RWPE1 (cell line): ENCODE measurements around the gene PIK3R6.
"Not testable (repeated sequence)": the region's sequence is repeated elsewhere in the genome, so short reads cannot be mapped to it uniquely, and the experiment has no call there.

ENCODE experiments used
- CTCF ChIA-PET: fragments of 350-600 bp; sonication (Branson Sonifier 250); formaldehyde crosslinking; extraction: SDS; loops from one replicate; lab custom pipeline; 2021; lab: Yijun Ruan, JAX
- POLR2A ChIA-PET: fragments of 400-600 bp; formaldehyde crosslinking; extraction: SDS; loops from one replicate; lab custom pipeline; 2020; ENCODE audit warnings: antibody characterized with exemption; ENCODE audit not compliant: low non-redundant PET; lab: Yijun Ruan, JAX
- DNase-seq: peaks from one replicate; pipeline ENCODE4 v3.0.0; 2012; ENCODE audit warnings: low spot score
- H3K27ac ChIP-seq: fragments of 450-650 bp; 2 replicates; pipeline ENCODE4 v1.5.1; 2017
- CTCF ChIP-seq: fragments of 450-650 bp; conservative IDR thresholded peaks from 2 replicates; pipeline ENCODE4 v1.5.1; 2017; ENCODE audit warnings: low read depth, mild to moderate bottlenecking

Gene PIK3R6

DNA sequence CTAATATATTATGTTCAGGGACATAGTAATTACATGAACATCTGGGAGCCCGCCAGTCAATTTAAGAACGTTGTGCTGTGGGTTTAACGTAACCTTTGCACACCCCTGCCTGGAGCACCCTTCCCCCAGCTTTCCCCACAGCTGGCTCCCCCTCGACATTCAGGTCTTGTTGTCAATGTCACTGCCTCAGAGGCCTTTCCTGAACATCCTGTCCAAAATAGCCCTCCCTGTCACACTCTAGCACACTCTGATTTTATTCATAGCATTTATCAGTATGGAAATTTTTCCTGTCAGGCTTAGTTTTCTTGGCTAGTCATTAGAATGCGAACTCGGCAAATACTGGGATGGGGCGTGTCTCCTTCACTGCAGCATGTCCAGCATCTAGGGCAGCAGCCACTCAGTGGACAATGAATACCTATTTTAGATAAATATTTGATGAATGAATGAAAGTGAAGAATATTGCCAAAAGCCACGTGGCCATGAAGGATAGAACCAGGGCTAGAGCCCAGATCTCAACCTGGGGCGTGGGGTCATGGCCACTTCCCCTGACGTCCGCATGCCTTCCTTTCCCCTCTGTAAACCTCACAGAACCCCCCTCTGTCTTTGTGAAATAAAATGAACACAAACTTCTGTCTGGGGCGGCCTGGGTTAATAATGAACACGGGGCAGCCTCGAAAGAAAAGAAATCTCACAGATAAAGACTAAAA, 10.5 kb downstream of the PIK3R6 start:
- no peak for DNase-seq
- CTCF ChIA-PET = no interaction called here
- POLR2A ChIA-PET = no interaction called here
- no peak for TF ChIP-seq CTCF
- H3K27ac ChIP-seq = no peak overlapping the region

- DNase-seq, POLR2A ChIA-PET, H3K27ac ChIP-seq: not testable (repeated sequence)
- CTCF ChIA-PET = interaction anchor here (0.7 kb wide), 1 partner anchor 580 kb away, joined by 3 read pairs; no protein-coding TSS in a partner anchor
These were observed 11.3 kb downstream of the PIK3R6 start for GRCh38 chr17:8856205-8856603.

DNA sequence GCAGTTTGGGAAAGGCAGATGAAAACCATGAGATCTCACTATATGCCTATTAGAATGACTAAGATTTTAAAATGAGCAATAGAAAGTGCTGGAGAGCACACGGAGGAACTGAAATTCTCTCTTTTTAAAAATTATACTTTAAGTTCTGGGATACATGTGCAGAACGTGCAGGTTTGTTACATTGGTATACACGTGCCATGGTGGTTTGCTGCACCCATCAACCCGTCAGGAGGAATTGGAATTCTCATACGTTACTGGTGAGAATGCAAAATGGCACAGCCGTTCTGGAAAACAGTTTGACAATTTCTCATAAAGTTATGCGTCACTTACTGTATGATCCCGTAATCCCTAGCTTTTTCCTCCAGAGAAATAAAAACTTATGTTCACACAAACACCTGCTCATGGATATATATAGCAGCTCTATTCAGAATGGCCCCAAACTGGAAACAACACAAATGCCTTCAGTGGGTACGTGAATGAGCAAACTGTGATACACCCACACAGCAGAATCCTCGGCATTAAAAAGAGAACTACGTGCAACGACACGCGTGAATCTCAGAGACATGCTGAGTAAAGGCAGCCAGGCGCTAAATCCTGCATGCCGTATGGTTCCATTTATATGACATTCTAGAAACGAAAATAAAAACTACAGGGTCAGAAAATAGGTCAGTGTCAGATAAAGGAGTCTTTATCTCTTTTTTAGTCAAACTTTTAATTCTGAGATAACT, 11.8 kb downstream of the PIK3R6 start:
- DNase-seq = no peak
- no peak for TF ChIP-seq CTCF
- ChIA-PET CTCF (interaction anchor here (0.7 kb wide), 1 partner anchor 581 kb away, joined by 3 read pairs; no protein-coding TSS in a partner anchor), POLR2A (no interaction called here)
- H3K27ac ChIP-seq = no peak overlapping the region

DNA sequence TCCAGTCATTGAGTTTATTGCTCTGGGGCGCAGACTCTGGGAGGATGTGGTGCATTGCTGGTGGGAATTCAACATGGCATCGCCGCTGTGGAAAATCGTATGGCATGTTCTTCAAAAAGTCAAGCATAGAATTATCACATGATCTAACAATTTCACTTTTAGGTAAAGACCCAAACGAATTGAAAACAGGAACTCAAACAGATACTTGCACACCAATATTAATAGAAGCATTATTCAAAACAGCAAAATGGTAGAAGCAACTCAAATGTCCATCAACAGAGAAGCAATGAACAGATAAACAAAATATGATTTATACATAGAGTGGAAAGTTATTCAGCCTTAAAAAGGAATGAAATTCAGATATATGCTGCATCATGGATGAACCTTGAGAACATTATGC, 15.9 kb downstream of the PIK3R6 start:
- ChIA-PET POLR2A (no interaction called here), CTCF (no interaction called here)
- H3K27ac ChIP-seq = no peak overlapping the region
- no peak for TF ChIP-seq CTCF
- no peak for DNase-seq

GRCh38 chr17:8849311-8850041, 18.0 kb downstream of the PIK3R6 start:
- CTCF ChIA-PET = interaction anchor here (0.5 kb wide), 1 partner anchor 17 kb away, joined by 3 read pairs; no protein-coding TSS in a partner anchor
- no peak for TF ChIP-seq CTCF
- no peak overlapping the region for H3K27ac ChIP-seq
- no peak for DNase-seq
- POLR2A ChIA-PET = no interaction called here

- DNase-seq = no peak
- ChIA-PET POLR2A (no interaction called here), CTCF (no interaction called here)
- no peak overlapping the region for H3K27ac ChIP-seq
- TF ChIP-seq CTCF = no peak
These were observed 19.6 kb downstream of the PIK3R6 start for GRCh38 chr17:8847891-8848290.
